ENCODE results near the gene ATP6V0D1.

DNA sequence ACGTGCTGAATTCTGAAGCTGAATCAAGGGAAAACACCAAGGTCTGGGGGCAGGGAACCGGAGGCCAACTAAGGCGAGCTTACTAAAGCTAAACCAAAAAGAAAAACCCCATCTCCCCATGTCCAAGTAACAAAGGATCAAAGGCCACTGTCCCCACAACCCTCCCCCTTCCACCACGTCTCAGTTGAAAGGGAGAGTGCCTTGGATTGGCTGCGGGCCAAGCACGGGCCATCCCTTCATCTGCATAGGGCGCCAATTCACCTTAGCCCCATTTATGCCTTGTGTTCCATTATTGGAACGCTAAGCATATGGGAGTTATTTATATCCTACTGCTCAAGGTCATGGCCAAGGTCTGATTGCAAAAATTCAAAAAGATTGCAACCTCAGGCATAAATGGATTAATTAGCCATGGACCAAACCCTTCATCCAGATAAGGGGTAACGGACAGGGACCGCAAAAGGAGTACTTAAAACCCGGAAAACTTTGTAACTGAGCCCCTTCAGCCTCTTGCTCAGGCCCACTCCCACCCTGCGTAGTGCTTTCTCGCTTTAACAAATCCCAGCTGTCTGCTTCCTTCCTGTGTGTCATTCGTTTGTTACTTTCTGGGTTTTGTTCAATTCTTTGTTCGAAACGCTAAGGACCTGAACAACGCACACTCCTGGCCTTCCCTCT lies 740 bp upstream of the ATP6V0D1 start:
- no peak for TF ChIP-seq POLR2A (IDR thresholded peaks at IDR 0.05; ENCODE audit: low read length)
- TF ChIP-seq GATA1 (IDR thresholded peaks at IDR 0.05; ENCODE audit: low read depth, low read length): no peak

Data from erythroblast (primary cell).